DOHH2 (cell line): ENCODE results near the gene SMOC2.

Source experiments
- H3F3A ChIP-seq: fragments of 200-600 bp; sonication (generic), shearing (Covaris generic); 2 replicates; pipeline ENCODE4 v1.6.0; 2016; ENCODE audit warnings: antibody characterized with exemption, mild to moderate bottlenecking; ENCODE audit not compliant: control insufficient read depth, insufficient read depth
- H3K27ac ChIP-seq: fragments of 200-600 bp; sonication (generic); 2 replicates; pipeline ENCODE4 v1.5.1; 2014; ENCODE audit warnings: low read depth, mild to moderate bottlenecking, low read length, moderate library complexity
- H3K27me3 ChIP-seq: fragments of 200-600 bp; sonication (generic); 2 replicates; pipeline ENCODE4 v1.6.1; 2014; ENCODE audit warnings: mild to moderate bottlenecking, low read length, mixed read lengths; ENCODE audit not compliant: control insufficient read depth
- H3K36me3 ChIP-seq: fragments of 200-600 bp; sonication (generic); 2 replicates; pipeline ENCODE4 v1.6.1; 2014; ENCODE audit warnings: mild to moderate bottlenecking, low read length, moderate library complexity, mixed read lengths; ENCODE audit not compliant: control insufficient read depth
- H3K4me1 ChIP-seq: fragments of 200-600 bp; sonication (generic); 2 replicates; pipeline ENCODE4 v1.6.1; 2014; ENCODE audit warnings: mild to moderate bottlenecking, low read length, mixed read lengths; ENCODE audit not compliant: control insufficient read depth
- H3K4me2 ChIP-seq: fragments of 200-600 bp; sonication (generic); 2 replicates; pipeline ENCODE4 v1.6.0; 2014; ENCODE audit warnings: mild to moderate bottlenecking, low read length, moderate library complexity
- H3K4me3 ChIP-seq: fragments of 200-600 bp; sonication (generic); 2 replicates; pipeline ENCODE4 v1.5.1; 2014; ENCODE audit warnings: mild to moderate bottlenecking, low read length, mixed read lengths
- H3K79me2 ChIP-seq: fragments of 200-600 bp; sonication (generic); 2 replicates; pipeline ENCODE4 v1.6.1; 2014; ENCODE audit warnings: mild to moderate bottlenecking, low read length, mixed read lengths; ENCODE audit not compliant: control insufficient read depth
- H3K9me2 ChIP-seq: fragments of 200-600 bp; sonication (generic); replicated peaks from 2 replicates; pipeline ENCODE4 v1.6.1; 2014; ENCODE audit warnings: mild to moderate bottlenecking, low read length, mixed read lengths; ENCODE audit not compliant: control insufficient read depth
- H3K9me3 ChIP-seq: fragments of 200-600 bp; sonication (generic); 2 replicates; pipeline ENCODE4 v1.6.1; 2014; ENCODE audit warnings: antibody characterized with exemption, low read length, mixed read lengths; ENCODE audit not compliant: control insufficient read depth, insufficient read depth
- H4K20me1 ChIP-seq: fragments of 200-600 bp; sonication (generic); 2 replicates; pipeline ENCODE4 v1.6.0; 2014; ENCODE audit warnings: low read depth, mild to moderate bottlenecking, antibody characterized with exemption, low read length, moderate library complexity; ENCODE audit not compliant: control insufficient read depth, insufficient read depth
- EZH2phosphoT487 ChIP-seq: fragments of 200-600 bp; sonication (generic); IDR thresholded peaks from 2 replicates; pipeline ENCODE4 v1.6.1; 2017; ENCODE audit warnings: borderline replicate concordance, mild to moderate bottlenecking, antibody characterized with exemption, low read length, moderate library complexity, mixed read lengths
- TF ChIP-seq, protein P1 (sequence below): fragments of 200-600 bp; sonication (generic); IDR thresholded peaks from one replicate; pipeline ENCODE4 v1.5.1; 2014; ENCODE audit warnings: antibody characterized with exemption, mild to moderate bottlenecking, low read depth, low read length; ENCODE audit not compliant: poor library complexity, severe bottlenecking

SMOC2 gene

DNA sequence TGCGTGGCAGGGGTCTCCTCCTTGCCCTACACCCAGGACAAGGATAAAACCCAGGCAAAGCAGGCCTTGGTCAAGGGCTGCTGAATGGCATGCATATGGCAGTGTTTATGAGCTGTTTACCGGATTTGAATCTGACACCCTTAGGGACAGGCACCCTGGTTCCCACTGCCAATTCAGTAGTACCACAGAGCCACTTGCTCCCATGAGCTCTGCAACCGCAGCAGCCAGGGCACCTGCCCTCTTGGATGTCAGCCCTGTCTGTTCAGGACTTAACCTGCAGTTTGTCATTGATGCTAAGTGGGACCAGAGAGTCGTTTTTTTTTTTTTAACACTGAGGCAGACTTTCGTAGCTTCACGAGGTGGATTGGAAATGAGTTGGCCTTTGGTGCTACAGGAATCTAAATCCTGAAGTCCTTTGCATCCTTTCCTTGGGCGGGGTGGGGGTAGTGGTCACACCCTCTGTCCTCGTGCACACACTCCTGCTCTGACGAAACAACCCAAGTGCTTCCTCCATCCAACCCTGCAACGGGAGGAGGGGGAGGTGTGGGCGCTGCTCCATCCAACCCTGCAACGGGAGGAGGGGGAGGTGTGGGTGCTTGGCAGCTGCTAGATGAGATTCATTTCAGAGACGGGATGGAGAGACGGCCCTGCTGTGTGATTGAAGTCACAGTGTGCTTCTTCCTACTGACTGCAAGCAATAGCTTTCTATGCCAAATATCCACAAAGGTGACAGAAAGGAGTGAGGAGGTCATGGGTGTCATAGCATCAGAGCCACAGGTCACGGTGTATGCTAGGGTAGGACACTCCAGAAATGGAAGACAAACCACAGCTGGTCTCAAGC is 166.5 kb downstream of the SMOC2 start:
- Histone ChIP-seq H3K4me2 (no peak overlapping the region), H3K27me3 (no peaks in the 10 kb centered on the region), H3F3A (no peaks in the 10 kb centered on the region), H3K4me3 (no peak overlapping the region), H4K20me1 (no peaks in the 10 kb centered on the region), H3K4me1 (no peaks in the 10 kb centered on the region), H3K9me3 (peaks cover 6% of the 10 kb centered on the region; the same call in 1 of the 2 replicates), H3K79me2 (no peaks in the 10 kb centered on the region), H3K36me3 (no peaks in the 10 kb centered on the region), H3K9me2 (no peaks in the 10 kb centered on the region), H3K27ac (no peak overlapping the region)
- TF ChIP-seq, protein P1, sequence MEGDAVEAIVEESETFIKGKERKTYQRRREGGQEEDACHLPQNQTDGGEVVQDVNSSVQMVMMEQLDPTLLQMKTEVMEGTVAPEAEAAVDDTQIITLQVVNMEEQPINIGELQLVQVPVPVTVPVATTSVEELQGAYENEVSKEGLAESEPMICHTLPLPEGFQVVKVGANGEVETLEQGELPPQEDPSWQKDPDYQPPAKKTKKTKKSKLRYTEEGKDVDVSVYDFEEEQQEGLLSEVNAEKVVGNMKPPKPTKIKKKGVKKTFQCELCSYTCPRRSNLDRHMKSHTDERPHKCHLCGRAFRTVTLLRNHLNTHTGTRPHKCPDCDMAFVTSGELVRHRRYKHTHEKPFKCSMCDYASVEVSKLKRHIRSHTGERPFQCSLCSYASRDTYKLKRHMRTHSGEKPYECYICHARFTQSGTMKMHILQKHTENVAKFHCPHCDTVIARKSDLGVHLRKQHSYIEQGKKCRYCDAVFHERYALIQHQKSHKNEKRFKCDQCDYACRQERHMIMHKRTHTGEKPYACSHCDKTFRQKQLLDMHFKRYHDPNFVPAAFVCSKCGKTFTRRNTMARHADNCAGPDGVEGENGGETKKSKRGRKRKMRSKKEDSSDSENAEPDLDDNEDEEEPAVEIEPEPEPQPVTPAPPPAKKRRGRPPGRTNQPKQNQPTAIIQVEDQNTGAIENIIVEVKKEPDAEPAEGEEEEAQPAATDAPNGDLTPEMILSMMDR: no peak
- TF ChIP-seq EZH2phosphoT487: no peak

DNA sequence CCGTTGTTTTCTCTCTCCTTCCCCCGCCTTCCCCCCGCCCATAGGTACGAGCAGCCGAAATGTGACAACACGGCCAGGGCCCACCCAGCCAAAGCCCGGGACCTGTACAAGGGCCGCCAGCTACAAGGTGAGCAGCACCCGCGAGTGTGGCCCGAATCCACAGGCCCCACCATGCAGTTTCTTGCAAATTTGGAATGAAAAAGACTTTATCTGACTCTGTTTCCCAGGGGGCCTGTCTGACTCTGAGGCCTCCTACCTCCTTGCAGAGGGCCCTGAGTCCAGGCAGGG is 167.1 kb downstream of the SMOC2 start:
- H3K9me2 ChIP-seq: no peaks in the 10 kb centered on the region
- H3K4me1 ChIP-seq: no peaks in the 10 kb centered on the region
- no peaks in the 10 kb centered on the region for H3K27me3 ChIP-seq
- TF ChIP-seq, protein P1: no peak
- no peak for TF ChIP-seq EZH2phosphoT487
- no peak overlapping the region for H3K27ac ChIP-seq
- H3K36me3 ChIP-seq: no peaks in the 10 kb centered on the region
- no peak overlapping the region for H3K4me2 ChIP-seq
- H4K20me1 ChIP-seq: no peaks in the 10 kb centered on the region
- no peak overlapping the region for H3K4me3 ChIP-seq
- H3K9me3 ChIP-seq: peaks cover 9% of the 10 kb centered on the region
- no peaks in the 10 kb centered on the region for H3F3A ChIP-seq
- H3K79me2 ChIP-seq: no peaks in the 10 kb centered on the region

- TF ChIP-seq, protein P1: no peak
- TF ChIP-seq EZH2phosphoT487: no peak
- no peaks in the 10 kb centered on the region for H3K27me3 ChIP-seq
- H3K4me2 ChIP-seq: no peak overlapping the region
- H3K36me3 ChIP-seq: no peaks in the 10 kb centered on the region
- no peaks in the 10 kb centered on the region for H3K4me1 ChIP-seq
- no peak overlapping the region for H3K27ac ChIP-seq
- no peaks in the 10 kb centered on the region for H3K9me2 ChIP-seq
- no peaks in the 10 kb centered on the region for H3K79me2 ChIP-seq
- peaks cover 11% of the 10 kb centered on the region for H3K9me3 ChIP-seq
- no peak overlapping the region for H3K4me3 ChIP-seq
- no peaks in the 10 kb centered on the region for H4K20me1 ChIP-seq
- H3F3A ChIP-seq: no peaks in the 10 kb centered on the region
These were observed 168.2 kb downstream of the SMOC2 start for GRCh38 chr6:168609026-168609685.
